ENCODE data around the gene CLDN2.

CLDN2 gene

GRCh38 chrX:106921637-106922036, 1.4 kb downstream of the CLDN2 start:
- DNase-seq (ENCODE audit: low read depth in 1 of 2, low spot score in 1 of 2) = no peak

DNA sequence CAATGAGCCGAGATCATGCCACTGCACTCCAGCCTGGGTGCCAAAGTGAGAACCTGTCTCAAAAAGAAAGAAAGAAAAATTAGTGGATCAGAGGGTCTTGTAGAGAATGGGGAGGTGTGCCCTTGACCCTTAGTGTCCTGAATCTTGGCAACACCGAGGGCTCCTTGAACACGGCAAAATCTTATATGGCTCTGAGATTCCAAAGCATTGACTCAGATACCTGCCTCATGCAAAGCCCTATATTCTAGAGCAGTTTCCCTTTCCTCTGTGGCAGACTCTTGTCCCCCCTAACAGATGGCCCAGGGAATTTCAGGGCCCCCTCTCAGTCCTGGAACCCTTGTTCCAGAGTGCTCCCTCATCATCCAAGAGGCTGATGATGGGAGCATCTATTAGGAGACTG, 6.8 kb downstream of the CLDN2 start:
- no peak for DNase-seq (ENCODE audit: low read depth in 1 of 2, low spot score in 1 of 2)

DNA sequence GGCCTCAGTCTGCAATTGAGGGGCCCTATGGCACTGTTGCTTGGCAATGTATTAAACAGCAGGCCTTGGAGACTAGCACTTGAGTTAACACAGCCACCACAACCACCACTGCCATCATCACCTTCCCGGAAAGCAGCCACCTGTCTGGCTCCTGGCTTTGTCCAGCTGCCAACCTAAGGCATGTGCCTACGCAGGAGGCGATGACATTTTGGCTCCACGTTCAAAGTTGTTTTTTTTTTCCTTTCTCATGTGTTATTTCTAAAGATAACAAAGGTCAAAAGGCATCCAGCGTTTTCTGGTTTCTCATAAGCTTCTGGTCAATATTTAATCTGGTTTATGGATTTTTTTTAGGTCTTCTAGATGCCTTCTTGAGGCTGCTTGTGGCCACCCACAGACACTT, 7.5 kb downstream of the CLDN2 start:
- DNase-seq (ENCODE audit: low read depth in 1 of 2, low spot score in 1 of 2) = no peak

- no peak for DNase-seq (ENCODE audit: low read depth in 1 of 2, low spot score in 1 of 2)
These were observed 8.0 kb downstream of the CLDN2 start for GRCh38 chrX:106928227-106928626.

- DNase-seq (ENCODE audit: low read depth in 1 of 2, low spot score in 1 of 2) = no peak
These were observed 11.8 kb downstream of the CLDN2 start for GRCh38 chrX:106931831-106932491.

DNA sequence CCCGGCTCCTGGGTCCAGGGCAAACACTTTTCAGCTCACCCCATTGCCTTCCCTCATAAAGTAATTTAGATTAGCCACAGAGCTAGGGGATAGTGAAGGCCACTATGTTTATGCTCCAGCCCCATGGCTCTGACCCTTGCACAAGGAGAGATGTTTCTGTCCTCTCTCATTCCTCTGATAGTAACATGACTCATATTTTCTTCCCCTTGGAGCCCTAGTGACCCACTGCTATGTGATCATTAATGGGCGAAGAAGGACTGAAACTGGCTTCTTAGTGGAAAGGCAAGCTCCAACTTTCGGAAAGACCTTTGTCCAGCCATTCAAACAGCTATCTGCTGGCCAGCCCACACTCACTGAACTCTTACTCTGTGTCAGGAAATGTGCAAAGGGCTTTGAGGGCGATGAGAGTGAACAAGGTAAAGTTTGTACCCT, 12.3 kb downstream of the CLDN2 start:
- DNase-seq (ENCODE audit: low read depth in 1 of 2, low spot score in 1 of 2) = no peak

DNA sequence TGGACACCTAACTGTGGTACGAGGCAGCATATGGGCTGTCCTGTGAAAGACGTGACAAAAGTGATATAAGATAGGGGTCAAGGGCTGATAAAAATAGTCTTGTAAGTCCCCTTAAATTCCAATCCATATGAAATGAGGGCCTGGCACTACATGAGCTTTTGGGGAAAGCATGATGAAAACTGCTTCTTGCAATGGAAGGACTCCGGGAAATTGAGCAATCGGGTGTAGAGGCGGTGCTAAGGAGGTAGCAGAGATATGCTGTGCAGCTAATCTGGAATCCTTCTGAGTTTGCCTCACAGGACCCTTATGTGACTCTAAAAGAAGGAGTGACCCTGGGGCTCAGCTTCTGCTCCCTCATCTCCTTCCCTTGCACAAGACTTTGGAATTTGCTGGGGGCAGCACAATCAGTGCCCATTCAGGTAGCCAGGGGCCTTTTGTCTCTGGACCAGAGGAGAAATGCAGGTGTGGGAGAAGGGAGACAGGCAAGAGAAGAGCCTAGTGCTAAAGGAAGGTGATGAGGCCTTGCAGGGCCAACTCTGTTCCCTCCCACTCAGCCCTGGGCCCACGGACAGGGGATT, 12.8 kb downstream of the CLDN2 start:
- no peak for DNase-seq (ENCODE audit: low read depth in 1 of 2, low spot score in 1 of 2)

- DNase-seq (ENCODE audit: low read depth in 1 of 2, low spot score in 1 of 2) = no peak
These were observed 13.3 kb downstream of the CLDN2 start for GRCh38 chrX:106933538-106933961.

DNA sequence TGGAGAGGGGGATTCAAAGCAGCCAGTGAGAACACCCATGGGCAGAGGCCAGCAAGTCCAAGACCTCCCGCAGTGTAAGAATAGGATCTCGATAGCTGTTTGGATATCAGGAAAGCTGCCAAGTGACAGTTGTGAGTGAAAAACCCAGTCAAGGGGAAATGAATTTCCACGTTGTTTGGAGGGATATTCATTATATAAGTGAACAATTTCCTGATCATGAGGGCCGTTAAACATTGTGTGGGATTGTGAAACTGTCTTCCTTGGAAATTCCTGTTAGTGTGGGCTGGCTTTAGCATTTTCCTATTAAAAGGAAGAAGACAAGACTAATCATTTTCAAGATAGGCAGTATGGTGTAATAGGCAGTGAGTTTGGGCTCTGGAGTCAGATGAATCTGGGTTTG, 15.0 kb downstream of the CLDN2 start:
- DNase-seq (ENCODE audit: low read depth in 1 of 2, low spot score in 1 of 2) = no peak

DNA sequence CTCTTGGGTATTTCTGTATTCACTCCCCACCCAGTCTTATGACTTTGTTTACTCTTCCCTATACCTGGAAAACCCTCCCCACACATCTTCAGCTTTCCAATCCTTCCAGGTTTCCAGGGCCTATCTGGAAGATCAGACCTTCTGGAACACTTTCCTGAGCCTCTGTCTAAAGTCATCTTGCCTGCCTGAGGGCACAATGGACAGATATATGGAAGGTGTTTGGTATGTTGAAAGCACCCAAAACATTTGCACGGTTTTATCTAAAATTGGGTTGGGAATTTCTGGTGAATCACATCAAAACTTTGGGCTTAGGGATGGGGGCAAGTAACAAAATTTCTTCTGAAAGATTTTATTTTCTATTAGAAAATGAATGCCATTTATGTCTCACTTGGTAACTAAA, 16.0 kb downstream of the CLDN2 start:
- DNase-seq (ENCODE audit: low read depth in 1 of 2, low spot score in 1 of 2) = no peak

GRCh38 chrX:106939566-106939965, 19.4 kb downstream of the CLDN2 start:
- no peak for DNase-seq (ENCODE audit: low read depth in 1 of 2, low spot score in 1 of 2)

DNA sequence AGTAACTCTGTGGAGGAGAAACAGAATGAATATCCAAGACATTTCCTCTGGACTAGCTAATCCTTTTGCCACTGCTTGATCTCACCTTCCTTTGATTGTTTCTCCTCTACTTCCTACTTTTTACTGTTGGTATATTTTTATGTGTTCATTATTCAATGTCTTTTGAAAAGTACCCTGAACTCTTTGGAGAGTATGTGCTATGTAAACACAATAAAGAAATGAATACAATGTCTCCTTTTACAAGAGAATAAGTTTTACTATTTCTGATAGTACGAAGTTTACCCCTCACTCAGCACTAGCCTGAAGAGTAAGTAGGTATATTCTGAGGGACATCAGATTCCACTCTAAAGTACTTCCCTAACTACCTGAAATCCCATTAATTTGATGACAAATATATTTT, 19.9 kb downstream of the CLDN2 start:
- no peak for DNase-seq (ENCODE audit: low read depth in 1 of 2, low spot score in 1 of 2)

DNA sequence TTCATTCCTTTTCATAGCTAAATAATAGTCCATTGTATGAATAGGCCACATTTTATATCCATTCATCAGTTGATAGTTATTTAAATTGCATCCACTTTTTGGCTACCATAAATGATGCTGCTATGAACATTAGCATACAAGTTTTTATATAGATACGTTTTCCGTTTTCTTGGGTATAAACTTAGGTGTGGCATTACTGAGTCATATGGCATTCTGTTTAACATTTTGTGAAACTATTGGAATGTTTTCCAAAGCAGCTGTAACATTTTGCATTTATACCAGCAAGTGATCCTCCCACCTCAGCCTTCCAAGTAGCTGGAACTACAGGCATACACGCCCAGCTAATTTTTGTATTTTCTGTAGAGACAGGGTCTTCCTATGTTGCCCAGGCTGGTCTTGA, 26.3 kb downstream of the CLDN2 start:
- DNase-seq (ENCODE audit: low read depth in 1 of 2, low spot score in 1 of 2) = no peak

DNA sequence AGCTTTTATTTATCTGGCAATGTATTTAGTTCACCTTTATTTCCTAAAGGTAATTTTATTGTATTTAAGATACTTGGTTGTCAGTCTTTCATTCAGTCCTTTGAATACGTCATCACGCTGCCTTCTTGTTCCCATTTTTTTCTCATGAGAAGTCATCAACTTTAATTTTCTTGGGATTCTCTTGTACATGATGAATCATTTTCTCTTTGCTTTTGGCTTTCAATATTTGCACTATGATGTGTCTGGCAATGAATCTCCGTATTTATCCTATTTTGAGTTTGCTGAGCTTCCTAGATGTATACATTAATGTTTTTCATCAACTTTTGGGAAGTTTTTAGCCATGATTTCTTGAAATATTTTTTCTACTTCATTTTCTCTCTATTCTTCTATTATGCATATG, 28.4 kb downstream of the CLDN2 start:
- no peak for DNase-seq (ENCODE audit: low read depth in 1 of 2, low spot score in 1 of 2)

GRCh38 chrX:106949366-106949765, 29.2 kb downstream of the CLDN2 start:
- no peak for DNase-seq (ENCODE audit: low read depth in 1 of 2, low spot score in 1 of 2)

DNA sequence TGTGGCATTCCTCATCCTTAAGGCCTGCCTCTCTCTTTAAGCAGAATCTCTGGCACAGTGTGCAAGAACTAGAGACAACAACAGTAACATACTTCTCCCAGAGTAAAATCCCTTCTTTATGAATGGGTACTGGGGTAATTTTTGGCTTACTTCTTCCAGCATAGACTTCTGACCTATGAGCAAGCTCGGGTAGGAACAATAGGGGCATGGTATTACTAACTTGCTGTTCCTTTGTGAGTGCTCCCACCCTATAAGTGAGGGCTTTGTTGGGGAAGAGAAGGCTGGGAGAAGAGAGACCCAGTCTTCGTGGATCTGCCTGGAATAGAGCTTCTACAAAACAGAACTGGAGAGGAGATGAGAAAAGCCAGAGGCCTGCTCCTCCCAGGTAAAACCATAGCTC, 30.2 kb downstream of the CLDN2 start:
- DNase-seq (ENCODE audit: low read depth in 1 of 2, low spot score in 1 of 2) = no peak

- no peak for DNase-seq (ENCODE audit: low read depth in 1 of 2, low spot score in 1 of 2)
These were observed 31.0 kb downstream of the CLDN2 start for GRCh38 chrX:106951230-106951629.

DNA sequence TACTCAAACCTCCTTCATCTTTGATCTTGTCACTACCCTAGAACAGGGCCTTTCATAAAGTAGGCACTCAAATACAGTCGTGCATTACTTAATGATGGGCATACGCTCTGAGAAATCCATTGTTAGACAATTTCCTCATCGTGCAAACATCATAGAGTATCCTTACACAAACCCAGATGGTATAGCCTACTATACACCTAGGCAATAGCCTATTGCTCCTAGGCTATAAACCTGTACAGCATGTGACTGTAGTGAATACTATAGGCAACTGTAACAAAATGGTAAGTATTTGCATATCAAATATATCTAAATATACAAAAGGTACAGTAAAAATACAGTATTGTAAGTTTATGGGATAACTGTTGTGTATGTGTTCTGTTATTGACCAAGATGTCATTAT, 31.9 kb downstream of the CLDN2 start:
- no peak for DNase-seq (ENCODE audit: low read depth in 1 of 2, low spot score in 1 of 2)

DNA sequence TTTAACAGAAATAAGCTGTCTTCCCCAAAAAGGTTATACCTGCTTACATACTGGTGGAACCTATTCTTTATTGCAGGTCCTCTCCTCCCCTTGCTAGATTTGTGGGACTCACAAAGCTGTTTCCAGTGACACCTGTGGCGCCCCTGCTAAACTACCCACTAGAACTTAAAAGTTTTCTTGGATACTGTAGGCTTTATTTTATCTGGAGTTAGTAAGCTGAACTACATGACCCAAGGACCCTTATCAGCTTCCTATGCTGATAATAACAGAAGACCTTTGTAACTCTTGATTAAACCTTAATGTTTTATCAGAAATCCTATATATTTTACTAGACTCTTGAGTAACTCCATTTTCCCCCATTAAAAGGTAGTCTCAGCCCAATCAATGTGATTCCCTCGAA, 32.3 kb downstream of the CLDN2 start:
- DNase-seq (ENCODE audit: low read depth in 1 of 2, low spot score in 1 of 2) = no peak

- no peak for DNase-seq (ENCODE audit: low read depth in 1 of 2, low spot score in 1 of 2)
These were observed 32.8 kb downstream of the CLDN2 start for GRCh38 chrX:106952988-106953387.

DNA sequence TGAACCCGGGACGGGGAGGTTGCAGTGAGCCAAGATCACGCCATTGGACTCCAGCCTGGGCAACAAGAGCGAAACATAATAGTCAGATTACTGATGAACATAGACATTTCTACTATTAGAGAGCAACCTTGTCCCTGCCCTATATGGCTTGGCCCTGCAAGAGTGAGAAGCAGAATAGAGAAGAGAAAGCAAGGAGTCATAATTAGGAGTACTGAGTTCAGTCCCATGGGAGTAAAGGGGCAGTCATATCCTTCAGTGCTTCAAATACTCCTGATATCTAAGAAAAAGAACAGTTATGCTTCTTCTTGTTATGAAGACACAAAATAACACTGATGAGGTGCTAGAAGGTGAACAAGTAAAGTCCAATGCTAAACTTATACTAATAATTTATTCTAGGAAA, 33.8 kb downstream of the CLDN2 start:
- DNase-seq (ENCODE audit: low read depth in 1 of 2, low spot score in 1 of 2) = no peak

- no peak for DNase-seq (ENCODE audit: low read depth in 1 of 2, low spot score in 1 of 2)
These were observed 35.0 kb downstream of the CLDN2 start for GRCh38 chrX:106955004-106955772.

- DNase-seq (ENCODE audit: low read depth in 1 of 2, low spot score in 1 of 2) = no peak
These were observed 37.7 kb downstream of the CLDN2 start for GRCh38 chrX:106957856-106958255.
